K562 (cell line): ENCODE results near the gene MLST8. TPM values are rescaled to one million over a fixed set of nuclear protein-coding genes. Genes with fewer than 3 reads are reported as not detected.

ENCODE experiments used
- ATAC-seq: fragments of 200-7000 bp; cut with Tn5 transposase; 3 replicates; pipeline ENCODE4 v1.9.1; 2020; ENCODE audit warnings: moderate library complexity
- BruUV-seq: library from RNA; stranded (reverse); fragments of 400-500 nt; replicated peaks from 2 replicates; lab custom pipeline; 2021; lab: Mats Ljungman, UMichigan
- CTCF ChIA-PET: fragments of 300-600 bp; formaldehyde crosslinking; extraction: SDS; loops from one replicate; lab custom pipeline; 2021; ENCODE audit warnings: low intra/inter-chr PET ratio; lab: Yijun Ruan, JAX
- POLR2A ChIA-PET: fragments of 300-600, 350-650 bp; sonication (Branson Sonifier 250); formaldehyde crosslinking; extraction: SDS; loops from one replicate; lab custom pipeline; 2021; ENCODE audit warnings: antibody characterized with exemption, inconsistent platforms; lab: Yijun Ruan, JAX
- DNase-seq, 4 experiments: peaks; one replicate each; pipeline versions ENCODE4 v3.0.0 to v3.0.0-alpha.2; 2011 to 2018; ENCODE audit warnings: low spot score in 3 of 4, mixed read lengths in 3 of 4; ENCODE audit errors: extremely low read depth in 1 of 4
- FAIRE-seq: peaks from 2 replicates; lab custom pipeline; 2011; peaks lifted over from hg19 to GRCh38; lab: Jason Lieb, UNC
- H2AFZ ChIP-seq: 2 replicates; pipeline ENCODE4 v1.6.0; 2011; ENCODE audit warnings: low read depth, low read length, control low read depth, inconsistent platforms
- H3K27ac ChIP-seq: fragments of 200-600 bp; 3 replicates; pipeline ENCODE4 v1.8.0; 2011; ENCODE audit warnings: low read depth, mild to moderate bottlenecking, control low read depth, inconsistent platforms, low read length, moderate library complexity, mixed read lengths; ENCODE audit errors: extremely low read depth
- H3K27me3 ChIP-seq, 2 experiments: fragments of 300-600 bp in 1 of 2; 2 replicates in 1 of 2; 3 replicates in 1 of 2; pipeline versions ENCODE4 v1.6.0 to v1.8.0; 2011; ENCODE audit warnings: inconsistent platforms in 2 of 2, low read length in 2 of 2, mild to moderate bottlenecking in 1 of 2, mixed read lengths in 1 of 2, moderate library complexity in 1 of 2; ENCODE audit not compliant: control insufficient read depth in 2 of 2, insufficient read depth in 2 of 2
- H3K36me3 ChIP-seq: fragments of 300-600 bp; 3 replicates; pipeline ENCODE4 v1.8.0; 2011; ENCODE audit warnings: mild to moderate bottlenecking, low read length, inconsistent platforms; ENCODE audit not compliant: control insufficient read depth, insufficient read depth
- H3K4me1 ChIP-seq, 2 experiments: fragments of 200-600 bp in 1 of 2; replicated peaks in 1 of 2; 2 replicates in 1 of 2; 3 replicates in 1 of 2; pipeline versions ENCODE4 v1.5.1 to v1.8.0; 2011; ENCODE audit warnings: inconsistent platforms in 2 of 2, low read length in 2 of 2, mild to moderate bottlenecking in 1 of 2, mixed read lengths in 1 of 2, moderate library complexity in 1 of 2; ENCODE audit not compliant: control insufficient read depth in 2 of 2, insufficient read depth in 2 of 2
- H3K4me2 ChIP-seq: 2 replicates; pipeline ENCODE4 v1.6.1; 2011; ENCODE audit warnings: low read length, control low read depth, inconsistent platforms, mixed read lengths; ENCODE audit not compliant: insufficient read depth
- H3K4me3 ChIP-seq: fragments of 200-600 bp; sonication (generic), shearing (Covaris generic); 2 replicates; pipeline ENCODE4 v1.5.1; 2016; ENCODE audit warnings: control low read depth, inconsistent platforms
- H3K79me2 ChIP-seq: fragments of 200-600 bp; 3 replicates; pipeline ENCODE4 v1.8.0; 2011; ENCODE audit warnings: low read length, inconsistent platforms; ENCODE audit not compliant: control insufficient read depth, insufficient read depth
- H3K9ac ChIP-seq, 2 experiments: 2 replicates each; pipeline versions ENCODE4 v1.6.0 to v1.6.1; 2011; ENCODE audit warnings: low read depth in 2 of 2, low read length in 2 of 2, control low read depth in 1 of 2, inconsistent platforms in 1 of 2, mild to moderate bottlenecking in 1 of 2, mixed read lengths in 1 of 2; ENCODE audit not compliant: insufficient read depth in 1 of 2
- H3K9me1 ChIP-seq: one replicate; pipeline ENCODE4 v1.6.0; 2011; ENCODE audit warnings: inconsistent platforms, mild to moderate bottlenecking, low read length, moderate library complexity; ENCODE audit not compliant: control insufficient read depth, insufficient read depth
- H3K9me3 ChIP-seq: replicated peaks from 2 replicates; pipeline ENCODE4 v1.5.1; 2011; ENCODE audit warnings: low read depth, low read length, inconsistent platforms; ENCODE audit not compliant: control insufficient read depth, insufficient read depth
- H4K20me1 ChIP-seq: replicated peaks from 2 replicates; pipeline ENCODE4 v1.6.1; 2011; ENCODE audit warnings: low read length, inconsistent platforms, mixed read lengths; ENCODE audit not compliant: control insufficient read depth, insufficient read depth
- FIP1L1 ChIP-seq: fragments of 200-400 bp; formaldehyde crosslinking; IDR thresholded peaks from 2 replicates; pipeline ENCODE4 v1.6.1; 2018; ENCODE audit warnings: mild to moderate bottlenecking, low read depth, low read length; ENCODE audit not compliant: poor library complexity, severe bottlenecking
- HCFC1 ChIP-seq: IDR thresholded peaks from 2 replicates; pipeline ENCODE4 v1.6.1; 2012; ENCODE audit warnings: low read depth, low read length, improper control_type of control experiment
- POLR2A ChIP-seq: fragments of 450-650 bp; conservative IDR thresholded peaks from 2 replicates; pipeline ENCODE4 v1.6.1; 2016
- RBFOX2 ChIP-seq: fragments of 200-400 bp; formaldehyde crosslinking; IDR thresholded peaks from 2 replicates; pipeline ENCODE4 v1.6.1; 2017; ENCODE audit warnings: low read depth, mild to moderate bottlenecking, low read length, moderate library complexity
- SMAD2 ChIP-seq: fragments of 150-350 bp; IDR thresholded peaks from 2 replicates; pipeline ENCODE4 v1.6.1; 2014; ENCODE audit warnings: low read depth, mild to moderate bottlenecking, low read length
- SMARCA5 ChIP-seq: fragments of 450-650 bp; IDR thresholded peaks from 2 replicates; pipeline ENCODE4 v1.6.1; 2016
- SRSF1 ChIP-seq: fragments of 200-400 bp; formaldehyde crosslinking; IDR thresholded peaks from 2 replicates; pipeline ENCODE4 v1.6.1; 2017; ENCODE audit warnings: mild to moderate bottlenecking, low read depth, low read length, moderate library complexity
- ZNF76 ChIP-seq: fragments of 250-450 bp; sonication (Bioruptor Pico); IDR thresholded peaks from 2 replicates; pipeline ENCODE4 v1.4.0; 2020; ENCODE audit warnings: mild to moderate bottlenecking, moderate library complexity, borderline replicate concordance
- WGBS: fragments of 100-300 bp; shearing (Covaris generic); methylation state at CpG from one replicate; pipeline ENCODE4 v1.1.6; 2016; ENCODE audit warnings: low coverage, mixed read lengths; ENCODE audit not compliant: insufficient coverage; ENCODE audit errors: missing lambda C conversion rate; 5-methylcytosine and 5-hydroxymethylcytosine counted together
- in situ Hi-C: fragments of 300-500 bp; cut with MboI; formaldehyde crosslinking; loops from 4 replicates; pipeline ENCODE4 v1.15.0; 2018; ENCODE audit warnings: inconsistent platforms, mixed read lengths
- intact Hi-C: fragments of 100-400 bp; cut with micrococcal nuclease; formaldehyde crosslinking; loops from 2 replicates; pipeline ENCODE4 v1.14.2; 2022
- polyA plus RNA-seq, 8 experiments: library from polyadenylated mRNA; depleted of rRNA in 4 of 8; stranded (reverse) in 5 of 8; unstranded in 3 of 8; fragments of >200 nt; fragmentation: Nextera tagmentation in 2 of 8; fragmentation: Illumina TruSeq in 1 of 8; extraction: Ambion mirVana in 2 of 8; extraction: Trizol in 1 of 8; gene quantifications; 2 replicates each; pipeline versions ENCODE4 v1.2.1 to v1.2.3, GENCODE V29; 2011 to 2014; ENCODE audit warnings: inconsistent platforms in 1 of 8, missing spikeins in 1 of 8
- total RNA-seq, 7 experiments: library from RNA; depleted of rRNA in 6 of 7; stranded (reverse); fragments of >200 nt in 6 of 7; fragmentation: Illumina TruSeq in 2 of 7; extraction: Trizol in 2 of 7; gene quantifications; 2 replicates each; pipeline versions ENCODE4 v1.2.1 to v1.2.3, GENCODE V29; 2011 to 2021; ENCODE audit warnings: low replicate concordance in 1 of 7

MLST8 gene
- total and polyA plus RNA-seq, 9 of the 15 experiments (the other 6 are each of a cell fraction or from before 2014, with no cell fraction given): 1.5 to 116 (median 43.3) TPM

GRCh38 chr16:2171601-2172178 is 33.6 kb upstream of the MLST8 start:
- no peak overlapping the region for H3K27ac ChIP-seq
- H3K79me2 ChIP-seq: no peaks in the 10 kb centered on the region; the same call in 2 of the 3 replicates
- no TSS peak for BruUV-seq
- peak overlapping the region in 1 of 2 experiments; percentile 28; a peak in 2 of 4 replicates for H3K9ac ChIP-seq
- POLR2A ChIA-PET: interaction anchor here (1.5 to 4.3 kb wide), 2 partner anchors 14 to 16 kb away, joined by 3 to 27 read pairs; partner anchors contain the start of gene TRAF7
- FAIRE-seq: no peak
- CTCF ChIA-PET: no interaction called here
- no peak overlapping the region for H3K4me2 ChIP-seq
- no peak overlapping the region for H3K4me3 ChIP-seq
- no peaks in the 10 kb centered on the region for H3K27me3 ChIP-seq
- no peak overlapping the region for H2AFZ ChIP-seq
- peaks cover 82% of the 10 kb centered on the region for H3K36me3 ChIP-seq
- 97% methylated on average over 21 of the region's 28 CpGs for WGBS
- H3K9me3 ChIP-seq: no peaks in the 10 kb centered on the region
- no peaks in the 10 kb centered on the region for H4K20me1 ChIP-seq
- no peaks in the 10 kb centered on the region for H3K9me1 ChIP-seq
- intact Hi-C loops (no loop called here), in situ Hi-C loops (no loop called here)
- H3K4me1 ChIP-seq: peaks cover 0 to 47% of the 10 kb centered on the region in 2 experiments; a peak in 1 of 5 replicates
- no peak for TF ChIP-seq SMARCA5
- no peak for TF ChIP-seq SMAD2
- TF ChIP-seq POLR2A: 0 out of 2 replicates have a peak, but pooled peaks have one; percentile 19
- no peak for TF ChIP-seq SRSF1
- no peak for TF ChIP-seq FIP1L1
- TF ChIP-seq RBFOX2: 0 out of 2 replicates have a peak, but pooled peaks have one; percentile 21
- TF ChIP-seq ZNF76 (CRISPR knock-in tag): no peak
- no peak for TF ChIP-seq HCFC1
- no peak for DNase-seq
- ATAC-seq: no peak
